SK-MEL-5 (cell line): ENCODE measurements around the gene HAUS8. TPM values are rescaled to one million over a fixed set of nuclear protein-coding genes. Genes with fewer than 3 reads are reported as not detected.

ENCODE experiments used
- DNase-seq: peaks from one replicate; pipeline ENCODE4 v3.0.0-alpha.2; 2016; ENCODE audit warnings: low read depth, low spot score
- in situ Hi-C: cut with HindIII; loops from 2 replicates; pipeline ENCODE4 v1.10.0; 2016; ENCODE audit warnings: low sequenced_read_pairs, high pct_unique_total_duplicates, low pct_unique_long_range_greater_than_20kb
- total RNA-seq: library from RNA; depleted of rRNA; stranded (reverse); fragments of >200 nt; shearing (Covaris generic); gene quantifications from 2 replicates; pipeline ENCODE4 v1.2.3, GENCODE V29; 2014

The HAUS8 gene
- total RNA-seq, 1 experiment from 2014 or later, result 6.7 TPM

- DNase-seq, result peak; percentile 87
- in situ Hi-C loops, result no loop called here
Observed at GRCh38 chr19:17079710-17080439, 4.6 kb upstream of the HAUS8 start.

GRCh38 chr19:17078920-17079709, 3.9 kb upstream of the HAUS8 start:
- in situ Hi-C loops, result no loop called here

GRCh38 chr19:17078036-17078919, 3.0 kb upstream of the HAUS8 start:
- in situ Hi-C loops, result no loop called here
- no peak for DNase-seq

More at GRCh38 chr19:17078920-17079709, 3.9 kb upstream of the HAUS8 start:
- peak; percentile 58 for DNase-seq

GRCh38 chr19:17077447-17078028, 2.3 kb upstream of the HAUS8 start:
- no peak for DNase-seq
- in situ Hi-C loops, result no loop called here

- in situ Hi-C loops, result no loop called here
- no peak for DNase-seq
Observed at GRCh38 chr19:17076543-17076991, 1.3 kb upstream of the HAUS8 start.

GRCh38 chr19:17075864-17076542, 751 bp upstream of the HAUS8 start:
- no peak for DNase-seq
- in situ Hi-C loops, result no loop called here

GRCh38 chr19:17074634-17075034, 618 bp downstream of the HAUS8 start:
- in situ Hi-C loops, result no loop called here
- no peak for DNase-seq

GRCh38 chr19:17073869-17074633, 1.2 kb downstream of the HAUS8 start:
- in situ Hi-C loops, result no loop called here
- DNase-seq, result no peak

- in situ Hi-C loops, result no loop called here
Observed at GRCh38 chr19:17070912-17071311, 4.3 kb downstream of the HAUS8 start.

GRCh38 chr19:17070421-17070820, 4.8 kb downstream of the HAUS8 start:
- in situ Hi-C loops, result no loop called here
- DNase-seq, result no peak

More at GRCh38 chr19:17070912-17071311, 4.3 kb downstream of the HAUS8 start:
- no peak for DNase-seq

GRCh38 chr19:17069193-17069592, 6.1 kb downstream of the HAUS8 start:
- in situ Hi-C loops, result no loop called here
- DNase-seq, result no peak

GRCh38 chr19:17063428-17063827, 11.8 kb downstream of the HAUS8 start:
- in situ Hi-C loops, result no loop called here
- no peak for DNase-seq

- no peak for DNase-seq
- in situ Hi-C loops, result no loop called here
Observed at GRCh38 chr19:17061691-17062090, 13.6 kb downstream of the HAUS8 start.

GRCh38 chr19:17061205-17061604, 14.0 kb downstream of the HAUS8 start:
- DNase-seq, result no peak
- in situ Hi-C loops, result no loop called here

GRCh38 chr19:17060802-17061201, 14.4 kb downstream of the HAUS8 start:
- in situ Hi-C loops, result no loop called here
- DNase-seq, result no peak

GRCh38 chr19:17058236-17058635, 17.0 kb downstream of the HAUS8 start:
- DNase-seq, result no peak
- in situ Hi-C loops, result no loop called here
